Fibroblast of pulmonary artery (primary cell): Measurements from ENCODE around the gene RIMS4.

Source experiments
- DNase-seq: peaks from one replicate; pipeline ENCODE4 v3.0.0-alpha.2; 2010; ENCODE audit warnings: low read depth
- H3K4me3 ChIP-seq: replicated peaks from 2 replicates; pipeline ENCODE4 v1.5.1; 2011; ENCODE audit warnings: low read depth, mild to moderate bottlenecking, control low read depth, low read length, moderate library complexity
- CTCF ChIP-seq: IDR thresholded peaks from 2 replicates; pipeline ENCODE4 v1.5.1; 2011; ENCODE audit warnings: mild to moderate bottlenecking, control low read depth, low read length, inconsistent platforms; ENCODE audit errors: missing control alignments

Gene RIMS4

GRCh38 chr20:44702776-44703175 lies 107.6 kb downstream of the RIMS4 start:
- TF ChIP-seq CTCF: no peak
- peak; percentile 95 for DNase-seq
- no peak overlapping the region for H3K4me3 ChIP-seq

- DNase-seq: no peak
- no peak for TF ChIP-seq CTCF
- H3K4me3 ChIP-seq: no peak overlapping the region
These were observed 108.5 kb downstream of the RIMS4 start for GRCh38 chr20:44701858-44702256.
